PFSK-1 (cell line): ENCODE measurements around the gene SUMO3.

Experiments
- FOXP2 ChIP-seq: optimal IDR thresholded peaks from 2 replicates; pipeline ENCODE3; 2011; ENCODE audit warnings: borderline replicate concordance, control low read depth, inconsistent platforms; ENCODE audit not compliant: insufficient read depth; ENCODE audit errors: extremely low read length, extremely low read depth
- POLR2AphosphoS5 ChIP-seq: IDR thresholded peaks from 2 replicates; pipeline ENCODE4 v1.6.1; 2012; ENCODE audit warnings: low read depth, mild to moderate bottlenecking, control low read depth, low read length, moderate library complexity
- REST ChIP-seq, 2 experiments: IDR thresholded peaks; 2 replicates each; pipeline versions ENCODE4 v1.6.1 to v1.8.0; 2011 to 2012; ENCODE audit warnings: low read depth in 2 of 2, low read length in 2 of 2, control low read depth in 1 of 2, inconsistent platforms in 1 of 2, mild to moderate bottlenecking in 1 of 2, moderate library complexity in 1 of 2; ENCODE audit not compliant: insufficient read depth in 1 of 2
- SIN3A ChIP-seq: IDR thresholded peaks from 2 replicates; pipeline ENCODE4 v1.6.1; 2012; ENCODE audit warnings: mild to moderate bottlenecking, low read length, moderate library complexity, borderline replicate concordance; ENCODE audit not compliant: insufficient read depth
- TAF1 ChIP-seq: IDR thresholded peaks from 2 replicates; pipeline ENCODE4 v1.6.1; 2012; ENCODE audit warnings: low read length, control low read depth, borderline replicate concordance; ENCODE audit not compliant: insufficient read depth

Gene SUMO3

DNA sequence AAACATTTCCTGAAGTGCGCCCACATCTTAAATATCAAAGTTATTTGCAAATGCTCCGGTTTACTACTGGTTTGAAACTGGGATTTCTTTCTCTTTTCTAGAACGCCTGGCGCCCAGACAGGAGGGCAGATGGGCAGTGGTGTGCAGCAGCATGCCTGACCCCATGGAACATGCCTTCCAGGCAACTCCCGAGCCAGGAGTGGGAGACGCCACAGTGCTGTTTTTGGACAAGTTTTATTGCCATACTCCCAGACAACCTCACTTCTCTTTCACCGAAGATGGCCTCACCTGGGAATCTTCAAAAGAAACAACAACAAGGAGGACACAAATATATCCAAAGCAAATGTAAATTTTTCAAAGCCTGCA, 37.7 kb downstream of the SUMO3 start:
- TF ChIP-seq TAF1 (no peak), REST (IDR thresholded peaks at IDR 0.05; ENCODE audit: insufficient read depth in 1 of 2, low read depth in 2 of 2, low read length in 2 of 2) (no peak), POLR2AphosphoS5 (no peak)

GRCh38 chr21:44779417-44780136, 38.3 kb downstream of the SUMO3 start:
- TF ChIP-seq REST (IDR thresholded peaks at IDR 0.05; ENCODE audit: insufficient read depth in 1 of 2, low read depth in 2 of 2, low read length in 2 of 2) (no peak), FOXP2 (no peak), TAF1 (no peak), SIN3A (no peak), POLR2AphosphoS5 (no peak)

- TF ChIP-seq REST (IDR thresholded peaks at IDR 0.05; ENCODE audit: insufficient read depth in 1 of 2, low read depth in 2 of 2, low read length in 2 of 2) (no peak), SIN3A (no peak), FOXP2 (no peak), POLR2AphosphoS5 (no peak), TAF1 (no peak)
Measured at GRCh38 chr21:44778983-44779382, 38.9 kb downstream of the SUMO3 start.

- TF ChIP-seq TAF1 (no peak), SIN3A (no peak), POLR2AphosphoS5 (no peak), REST (IDR thresholded peaks at IDR 0.05; ENCODE audit: insufficient read depth in 1 of 2, low read depth in 2 of 2, low read length in 2 of 2) (no peak), FOXP2 (no peak)
Measured at GRCh38 chr21:44778499-44778911, 39.4 kb downstream of the SUMO3 start.

DNA sequence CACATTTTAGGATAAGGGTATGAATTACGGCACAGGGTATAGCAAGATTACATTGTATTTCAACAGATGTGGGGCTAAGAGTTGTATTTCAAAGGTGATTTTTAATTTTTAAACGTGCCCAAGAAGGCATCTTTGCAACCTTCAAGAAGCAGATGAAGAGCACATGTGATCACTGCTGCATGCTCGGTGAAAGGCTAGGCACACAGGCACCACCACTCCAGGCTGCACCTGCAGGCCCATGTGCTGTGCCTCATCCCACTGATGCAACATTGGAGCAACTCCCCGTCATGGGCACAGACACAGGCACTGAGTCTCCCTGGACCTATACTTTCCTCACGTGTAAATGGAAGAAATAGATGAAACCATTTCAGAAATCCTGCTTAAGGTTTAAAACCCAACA, 39.8 kb downstream of the SUMO3 start:
- TF ChIP-seq SIN3A (no peak), REST (IDR thresholded peaks at IDR 0.05; ENCODE audit: insufficient read depth in 1 of 2, low read depth in 2 of 2, low read length in 2 of 2) (no peak), FOXP2 (no peak), TAF1 (no peak), POLR2AphosphoS5 (no peak)
